H1 (cell line): Measurements from ENCODE around the gene PPP6C. TPM values are rescaled to one million over a fixed set of nuclear protein-coding genes. Genes with fewer than 3 reads are reported as not detected.

Experiments used
- CTCF ChIA-PET: fragments of 300-600 bp; sonication (Branson Sonifier 250); formaldehyde crosslinking; loops from one replicate; lab custom pipeline; 2021; ENCODE audit not compliant: partially characterized antibody; lab: Charles Lee
- POLR2A ChIA-PET: fragments of 300-600 bp; sonication (Branson Sonifier 250); formaldehyde crosslinking; loops from one replicate; lab custom pipeline; 2021; ENCODE audit warnings: inconsistent platforms; ENCODE audit not compliant: partially characterized antibody; lab: Charles Lee
- DNase-seq, 2 experiments: peaks; one replicate each; pipeline versions ENCODE4 v3.0.0 to v3.0.0-alpha.2; 2010 to 2022; ENCODE audit warnings: low spot score in 2 of 2, low read depth in 1 of 2, mixed read lengths in 1 of 2
- FAIRE-seq: peaks from 2 replicates; lab custom pipeline; 2011; peaks lifted over from hg19 to GRCh38; lab: Jason Lieb, UNC
- H2AFZ ChIP-seq: 2 replicates; pipeline ENCODE4 v1.8.1; 2012; ENCODE audit warnings: low read length, inconsistent platforms
- H2AK5ac ChIP-seq: 2 replicates; pipeline ENCODE4 v1.6.1; 2013; ENCODE audit warnings: low read depth, low read length
- H2BK120ac ChIP-seq: replicated peaks from 2 replicates; pipeline ENCODE3; 2013; ENCODE audit warnings: low read depth, low read length, inconsistent platforms
- H2BK12ac ChIP-seq: 2 replicates; pipeline ENCODE4 v1.6.1; 2013; ENCODE audit warnings: low read depth, low read length
- H2BK15ac ChIP-seq: 2 replicates; pipeline ENCODE4 v1.6.1; 2013; ENCODE audit warnings: low read length
- H2BK20ac ChIP-seq: 2 replicates; pipeline ENCODE4 v1.6.1; 2013; ENCODE audit warnings: low read length
- H2BK5ac ChIP-seq: 2 replicates; pipeline ENCODE4 v1.6.1; 2013; ENCODE audit warnings: low read depth, low read length
- H3K14ac ChIP-seq: 2 replicates; pipeline ENCODE4 v1.6.1; 2013; ENCODE audit warnings: inconsistent platforms; ENCODE audit not compliant: insufficient read length
- H3K18ac ChIP-seq: 2 replicates; pipeline ENCODE4 v1.6.1; 2013; ENCODE audit warnings: low read length; ENCODE audit errors: extremely low read depth
- H3K23ac ChIP-seq: 2 replicates; pipeline ENCODE4 v1.6.1; 2013; ENCODE audit warnings: inconsistent platforms; ENCODE audit not compliant: insufficient read length
- H3K23me2 ChIP-seq: 2 replicates; pipeline ENCODE4 v1.6.1; 2013; ENCODE audit warnings: low read depth, low read length
- H3K27ac ChIP-seq: 2 replicates; pipeline ENCODE4 v1.6.1; 2011; ENCODE audit warnings: low read depth, low read length, inconsistent platforms
- H3K27me3 ChIP-seq, 4 experiments: replicated peaks in 1 of 4; 1 replicate in 1 of 4; 2 replicates in 3 of 4; pipeline versions ENCODE4 v1.6.1 to v1.8.1; 2011 to 2013; ENCODE audit warnings: low read length in 3 of 4, mild to moderate bottlenecking in 3 of 4, inconsistent platforms in 2 of 4, mixed read lengths in 2 of 4, moderate library complexity in 1 of 4; ENCODE audit not compliant: control insufficient read depth in 3 of 4, insufficient read depth in 3 of 4; ENCODE audit errors: extremely low read depth in 1 of 4
- H3K36me3 ChIP-seq, 4 experiments: 2 replicates each; pipeline versions ENCODE4 v1.6.1 to v1.8.1; 2011 to 2013; ENCODE audit warnings: mild to moderate bottlenecking in 4 of 4, low read length in 3 of 4, moderate library complexity in 2 of 4, control low read depth in 1 of 4, inconsistent platforms in 1 of 4; ENCODE audit not compliant: insufficient read depth in 4 of 4, control insufficient read depth in 2 of 4
- H3K4ac ChIP-seq: replicated peaks from 2 replicates; pipeline ENCODE3; 2013; ENCODE audit warnings: low read length, low read depth, mixed read lengths, inconsistent platforms; ENCODE audit not compliant: insufficient read length
- H3K4me1 ChIP-seq, 4 experiments: replicated peaks in 1 of 4; 1 replicate in 1 of 4; 2 replicates in 3 of 4; pipeline versions ENCODE4 v1.6.1 to v1.8.1; 2011 to 2013; ENCODE audit warnings: low read length in 3 of 4, inconsistent platforms in 2 of 4, mixed read lengths in 1 of 4; ENCODE audit not compliant: insufficient read depth in 4 of 4, control insufficient read depth in 3 of 4
- H3K4me2 ChIP-seq, 2 experiments: 2 replicates each; pipeline versions ENCODE4 v1.6.1 to v1.8.1; 2011 to 2013; ENCODE audit warnings: low read depth in 2 of 2, low read length in 2 of 2, control low read depth in 1 of 2, inconsistent platforms in 1 of 2, mild to moderate bottlenecking in 1 of 2; ENCODE audit not compliant: insufficient read depth in 1 of 2
- H3K4me3 ChIP-seq, 4 experiments: fragments of 200-600, 300-600 bp in 1 of 4; sonication (generic), shearing (Covaris generic), sonication (Bioruptor Twin) in 1 of 4; 2 replicates each; pipeline versions ENCODE4 v1.5.1 to v1.8.1; 2011 to 2016; ENCODE audit warnings: low read length in 4 of 4, low read depth in 3 of 4, control low read depth in 2 of 4, inconsistent platforms in 2 of 4, mild to moderate bottlenecking in 2 of 4, mixed read lengths in 1 of 4, moderate library complexity in 1 of 4; ENCODE audit not compliant: insufficient read depth in 2 of 4; ENCODE audit errors: extremely low read depth in 1 of 4
- H3K56ac ChIP-seq: replicated peaks from 2 replicates; pipeline ENCODE3; 2013; ENCODE audit warnings: low read depth, mild to moderate bottlenecking, mixed read lengths, low read length, inconsistent platforms; ENCODE audit not compliant: insufficient read length
- H3K79me1 ChIP-seq: 2 replicates; pipeline ENCODE4 v1.6.1; 2013; ENCODE audit warnings: low read depth, low read length, control low read depth
- H3K79me2 ChIP-seq, 2 experiments: 2 replicates each; pipeline versions ENCODE4 v1.6.1 to v1.8.1; 2012 to 2013; ENCODE audit warnings: low read length in 2 of 2, mild to moderate bottlenecking in 2 of 2, inconsistent platforms in 1 of 2; ENCODE audit not compliant: insufficient read depth in 2 of 2, control insufficient read depth in 1 of 2
- H3K9ac ChIP-seq, 4 experiments: replicated peaks in 1 of 4; 1 replicate in 1 of 4; 2 replicates in 3 of 4; pipeline versions ENCODE4 v1.6.1 to v1.8.1; 2011 to 2013; ENCODE audit warnings: low read depth in 3 of 4, low read length in 3 of 4, control low read depth in 2 of 4, mild to moderate bottlenecking in 2 of 4, moderate library complexity in 2 of 4, inconsistent platforms in 1 of 4; ENCODE audit errors: extremely low read depth in 1 of 4
- H3K9me3 ChIP-seq, 2 experiments: 2 replicates each; pipeline versions ENCODE4 v1.6.1 to v1.8.1; 2012 to 2013; ENCODE audit warnings: mild to moderate bottlenecking in 2 of 2, moderate library complexity in 2 of 2, control low read depth in 1 of 2, inconsistent platforms in 1 of 2, low read depth in 1 of 2, low read length in 1 of 2, mixed read lengths in 1 of 2; ENCODE audit not compliant: insufficient read depth in 2 of 2
- H4K20me1 ChIP-seq, 2 experiments: replicated peaks in 1 of 2; 2 replicates each; pipeline versions ENCODE3 to v1.8.1; 2011 to 2013; ENCODE audit warnings: inconsistent platforms in 2 of 2, low read length in 2 of 2, mild to moderate bottlenecking in 1 of 2; ENCODE audit not compliant: insufficient read depth in 2 of 2, control insufficient read depth in 1 of 2
- H4K5ac ChIP-seq: 2 replicates; pipeline ENCODE4 v1.6.1; 2013; ENCODE audit warnings: low read length, low read depth, mixed read lengths, inconsistent platforms; ENCODE audit not compliant: insufficient read length
- H4K8ac ChIP-seq: 2 replicates; pipeline ENCODE4 v1.8.0; 2013; ENCODE audit warnings: mild to moderate bottlenecking, moderate library complexity, low read length, inconsistent platforms; ENCODE audit not compliant: insufficient read depth; ENCODE audit errors: extremely low read depth
- H4K91ac ChIP-seq: replicated peaks from 2 replicates; pipeline ENCODE3; 2013; ENCODE audit warnings: low read length, mixed read lengths, inconsistent platforms; ENCODE audit not compliant: insufficient read length
- BRCA1 ChIP-seq: IDR thresholded peaks from 2 replicates; pipeline ENCODE4 v1.6.1; 2012; ENCODE audit warnings: low read depth, low read length, improper control_type of control experiment
- KDM5A ChIP-seq: fragments of 200-600 bp; IDR thresholded peaks from 2 replicates; pipeline ENCODE4 v1.7.1; 2012; ENCODE audit warnings: mild to moderate bottlenecking, low read length, inconsistent platforms, mixed read lengths
- NANOG ChIP-seq: IDR thresholded peaks from 2 replicates; pipeline ENCODE4 v1.6.1; 2011; ENCODE audit warnings: low read length, low read depth, mild to moderate bottlenecking, inconsistent platforms; ENCODE audit not compliant: insufficient read depth, poor library complexity, severe bottlenecking
- RFX5 ChIP-seq: IDR thresholded peaks from 2 replicates; pipeline ENCODE4 v1.6.1; 2011; ENCODE audit warnings: low read depth, low read length, improper control_type of control experiment, borderline replicate concordance
- SAP30 ChIP-seq: fragments of 300-600 bp; sonication (generic); IDR thresholded peaks from 2 replicates; pipeline ENCODE4 v1.7.1; 2012; ENCODE audit warnings: low read length, moderate library complexity, mild to moderate bottlenecking, inconsistent platforms; ENCODE audit not compliant: insufficient read depth, insufficient replicate concordance
- SIN3A ChIP-seq, 2 experiments: IDR thresholded peaks in 1 of 2; conservative IDR thresholded peaks in 1 of 2; 2 replicates each; pipeline ENCODE4 v1.6.1; 2011 to 2012; ENCODE audit warnings: low read length in 2 of 2, improper control_type of control experiment in 1 of 2, low read depth in 1 of 2, mild to moderate bottlenecking in 1 of 2
- SIRT6 ChIP-seq: IDR thresholded peaks from one replicate; pipeline ENCODE4 v1.7.1; 2012; ENCODE audit warnings: low read length, inconsistent platforms
- TCF12 ChIP-seq: IDR thresholded peaks from 2 replicates; pipeline ENCODE4 v1.6.1; 2011; ENCODE audit warnings: low read depth, mild to moderate bottlenecking, low read length
- TEAD4 ChIP-seq: IDR thresholded peaks from 2 replicates; pipeline ENCODE4 v1.6.1; 2012; ENCODE audit warnings: low read depth, low read length, inconsistent platforms, mixed read lengths
- polyA plus RNA-seq, 7 experiments: library from polyadenylated mRNA; depleted of rRNA in 3 of 7; stranded (reverse) in 5 of 7; unstranded in 2 of 7; fragments of >200 nt in 5 of 7; fragments of 200-250 nt in 2 of 7; gene quantifications; 1 replicate in 5 of 7; 2 replicates in 1 of 7; 4 replicates in 1 of 7; pipeline versions ENCODE4 v1.2.1 to v1.2.3, GENCODE V29; 2011 to 2013; ENCODE audit warnings: missing spikeins in 2 of 7, mixed read lengths in 2 of 7
- total RNA-seq: library from RNA; stranded (reverse); fragmentation: NEBNext Ultra II Directional; extraction: Animal tissue kit (Norgen Biotek cat#: 25700); gene quantifications from 2 replicates; pipeline ENCODE4 v1.2.1, GENCODE V29; 2021

The PPP6C gene
- total and polyA plus RNA-seq, 2 of the 8 experiments (the other 6 are each of a cell fraction or from before 2014, with no cell fraction given): 22.8 to 52.3 TPM

DNA sequence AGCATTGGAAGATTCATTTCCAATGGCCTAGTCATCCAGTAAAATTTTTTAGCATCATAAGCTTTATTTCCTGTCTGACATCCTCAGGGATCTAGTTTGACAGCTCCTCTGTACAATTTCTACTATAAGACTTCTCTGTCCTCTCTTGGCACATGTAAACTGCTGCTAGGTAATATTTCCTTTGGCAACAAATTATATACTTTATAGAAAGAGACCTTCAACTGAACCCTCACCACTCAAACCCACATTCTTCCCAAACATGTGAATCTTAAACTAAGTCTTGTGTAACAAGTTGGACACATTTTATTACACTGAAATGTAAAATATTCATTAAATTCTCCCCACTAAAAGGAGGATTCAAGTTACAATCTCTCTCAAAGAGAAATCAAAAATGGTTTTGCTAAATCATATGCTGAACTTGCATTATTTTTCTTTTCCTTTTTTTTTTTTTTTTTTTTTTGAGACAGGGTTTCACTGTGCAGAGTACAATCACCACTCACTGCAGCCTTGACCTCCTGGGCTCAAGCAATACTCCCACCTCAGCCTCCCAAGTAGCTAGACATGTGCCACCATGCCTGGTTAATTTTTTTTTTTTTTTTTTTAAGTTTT is 83.2 kb downstream of the PPP6C start:
- H3K4me3 ChIP-seq: no peak overlapping the region
- POLR2A ChIA-PET: no interaction called here
- no peak overlapping the region for H3K18ac ChIP-seq
- H2AFZ ChIP-seq: no peak overlapping the region
- peaks cover 0 to 20% of the 10 kb centered on the region in 2 experiments; a peak in 2 of 4 replicates for H3K79me2 ChIP-seq
- no peak overlapping the region for H2BK5ac ChIP-seq
- TF ChIP-seq TCF12 (no peak), KDM5A (no peak), BRCA1 (no peak), SAP30 (no peak), SIN3A (conservative IDR thresholded peaks at IDR 0.05 in 1 of 2, IDR thresholded peaks at IDR 0.05 in 1 of 2; ENCODE audit: low read depth in 1 of 2, low read length in 2 of 2) (no peak), SIRT6 (no peak), RFX5 (no peak), NANOG (no peak), TEAD4 (no peak)
- TF ChIP-seq, all 59 proteins: peak for 0
- Histone ChIP-seq H4K20me1 (no peaks in the 10 kb centered on the region), H3K23me2 (no peaks in the 10 kb centered on the region), H3K9me3 (peaks cover 0 to 3% of the 10 kb centered on the region in 2 experiments; a peak in 1 of 4 replicates), H2BK120ac (no peak overlapping the region), H2BK12ac (no peak overlapping the region), H3K27ac (no peak overlapping the region), H2BK15ac (no peak overlapping the region), H3K56ac (no peak overlapping the region), H2BK20ac (no peak overlapping the region), H4K8ac (no peak overlapping the region), H3K4me1 (no peaks in the 10 kb centered on the region), H3K14ac (no peak overlapping the region), H4K5ac (no peak overlapping the region), H3K79me1 (no peaks in the 10 kb centered on the region), H3K4me2 (no peak overlapping the region), H2AK5ac (no peak overlapping the region), H3K36me3 (peaks cover 0 to 5% (median 0%) of the 10 kb centered on the region in 4 experiments; a peak in 2 of 8 replicates), H4K91ac (no peak overlapping the region), H3K27me3 (no peaks in the 10 kb centered on the region), H3K9ac (no peak overlapping the region), H3K23ac (no peak overlapping the region), H3K4ac (no peak overlapping the region)
- DNase-seq (no peak), FAIRE-seq (no peak)
- CTCF ChIA-PET: interaction anchor here (0.9 kb wide), 1 partner anchor 19 kb away, joined by 3 read pairs; no protein-coding TSS in a partner anchor
